DMS 273 (cell line): Measurements from ENCODE around the gene C1orf21.
A peak's percentile ranks its signal among the peaks of the same experiment; 100 is the strongest.

ENCODE experiments used
- DNase-seq: peaks from one replicate; lab custom pipeline; 2025; ENCODE audit not compliant: unreplicated experiment; lab: John Stamatoyannopoulos, UW

C1orf21 gene

GRCh38 chr1:184385865-184386311 lies 941 bp upstream of the C1orf21 start:
- DNase-seq, result no peak

GRCh38 chr1:184387069-184387475 lies 243 bp downstream of the C1orf21 start:
- no peak for DNase-seq

GRCh38 chr1:184387476-184388318 lies 868 bp downstream of the C1orf21 start:
- peak; percentile 80 for DNase-seq

GRCh38 chr1:184388319-184388889 lies 1.6 kb downstream of the C1orf21 start:
- DNase-seq, result peak; percentile 41

- peak; percentile 11 for DNase-seq
Observed at GRCh38 chr1:184388971-184389370, 2.1 kb downstream of the C1orf21 start.

GRCh38 chr1:184389446-184389845 lies 2.6 kb downstream of the C1orf21 start:
- DNase-seq, result no peak

- no peak for DNase-seq
Observed at GRCh38 chr1:184390889-184391288, 4.1 kb downstream of the C1orf21 start.

- DNase-seq, result no peak
Observed at GRCh38 chr1:184392067-184392466, 5.2 kb downstream of the C1orf21 start.

- no peak for DNase-seq
Observed at GRCh38 chr1:184392779-184393522, 6.1 kb downstream of the C1orf21 start.

GRCh38 chr1:184393962-184394361 lies 7.1 kb downstream of the C1orf21 start:
- no peak for DNase-seq

GRCh38 chr1:184395370-184395769 lies 8.5 kb downstream of the C1orf21 start:
- DNase-seq, result no peak

- no peak for DNase-seq
Observed at GRCh38 chr1:184395937-184396480, 9.2 kb downstream of the C1orf21 start.

GRCh38 chr1:184399192-184399847 lies 12.5 kb downstream of the C1orf21 start:
- peak; percentile 7 for DNase-seq

GRCh38 chr1:184403961-184404726 lies 17.3 kb downstream of the C1orf21 start:
- no peak for DNase-seq

- DNase-seq, result no peak
Observed at GRCh38 chr1:184404727-184405027, 17.8 kb downstream of the C1orf21 start.

GRCh38 chr1:184405094-184405800 lies 18.4 kb downstream of the C1orf21 start:
- DNase-seq, result no peak

GRCh38 chr1:184405801-184406142 lies 18.9 kb downstream of the C1orf21 start:
- no peak for DNase-seq

- DNase-seq, result no peak
Observed at GRCh38 chr1:184406479-184406878, 19.6 kb downstream of the C1orf21 start.

- no peak for DNase-seq
Observed at GRCh38 chr1:184407816-184408510, 21.1 kb downstream of the C1orf21 start.
